Common myeloid progenitor, CD34-positive (primary cell): ENCODE data around the gene LIPE.

ENCODE experiments used
- CTCF ChIA-PET: fragments of 350-600 bp; sonication (Branson Sonifier 250); formaldehyde crosslinking; loops from one replicate; lab custom pipeline; 2021; ENCODE audit warnings: antibody characterized with exemption; lab: Charles Lee
- POLR2A ChIA-PET: fragments of 350-600 bp; sonication (Branson Sonifier 250); formaldehyde crosslinking; loops from one replicate; lab custom pipeline; 2021; ENCODE audit warnings: antibody characterized with exemption; lab: Charles Lee
- DNase-seq, 3 donors: peaks; one replicate each; pipeline versions ENCODE4 v3.0.0 to v3.0.0-alpha.2; 2013
- H3K27ac ChIP-seq, 2 experiments: 1 replicate in 1 of 2; 2 replicates in 1 of 2; pipeline ENCODE4 v1.7.0; 2013; ENCODE audit warnings: inconsistent platforms in 2 of 2, low read length in 2 of 2, mild to moderate bottlenecking in 2 of 2, low read depth in 1 of 2, moderate library complexity in 1 of 2; ENCODE audit not compliant: severe bottlenecking in 2 of 2, insufficient read depth in 1 of 2, poor library complexity in 1 of 2
- H3K27me3 ChIP-seq, 5 experiments: replicated peaks in 2 of 5; 1 replicate in 3 of 5; 2 replicates in 2 of 5; pipeline versions ENCODE4 v1.6.1 to v1.7.0; 2013; ENCODE audit warnings: low read length in 4 of 5, mild to moderate bottlenecking in 2 of 5, moderate library complexity in 2 of 5, inconsistent platforms in 1 of 5; ENCODE audit not compliant: insufficient read depth in 5 of 5, control insufficient read depth in 4 of 5
- H3K36me3 ChIP-seq, 4 experiments: 1 replicate in 2 of 4; 2 replicates in 2 of 4; pipeline versions ENCODE4 v1.6.1 to v1.7.0; 2013; ENCODE audit warnings: low read length in 3 of 4, control low read depth in 1 of 4, mild to moderate bottlenecking in 1 of 4; ENCODE audit not compliant: control insufficient read depth in 4 of 4, insufficient read depth in 4 of 4
- H3K4me1 ChIP-seq, 4 experiments: 1 replicate in 3 of 4; 2 replicates in 1 of 4; pipeline versions ENCODE4 v1.6.1 to v1.7.1; 2013; ENCODE audit warnings: low read length in 3 of 4, mild to moderate bottlenecking in 3 of 4, control low read depth in 1 of 4, inconsistent platforms in 1 of 4, moderate library complexity in 1 of 4; ENCODE audit not compliant: control insufficient read depth in 4 of 4, insufficient read depth in 4 of 4; ENCODE audit errors: control extremely low read depth in 1 of 4
- H3K4me3 ChIP-seq, 7 experiments: 1 replicate in 4 of 7; 2 replicates in 3 of 7; pipeline versions ENCODE4 v1.5.1 to v1.7.0; 2013; ENCODE audit warnings: mild to moderate bottlenecking in 7 of 7, low read length in 6 of 7, moderate library complexity in 6 of 7, inconsistent platforms in 2 of 7, low read depth in 2 of 7, control low read depth in 1 of 7; ENCODE audit not compliant: insufficient read depth in 4 of 7, control insufficient read depth in 1 of 7; ENCODE audit errors: extremely low read depth in 1 of 7
- H3K9me3 ChIP-seq, 5 experiments: 1 replicate in 4 of 5; 2 replicates in 1 of 5; pipeline versions ENCODE4 v1.6.1 to v1.7.1; 2013; ENCODE audit warnings: low read length in 4 of 5, mild to moderate bottlenecking in 2 of 5, inconsistent platforms in 1 of 5, low read depth in 1 of 5, moderate library complexity in 1 of 5; ENCODE audit not compliant: control insufficient read depth in 4 of 5, insufficient read depth in 2 of 5; ENCODE audit errors: control extremely low read depth in 1 of 5
- WGBS: methylation state at CpG from one replicate; pipeline ENCODE4 v1.1.5; 2013; ENCODE audit not compliant: insufficient coverage; 5-methylcytosine and 5-hydroxymethylcytosine counted together

Gene LIPE

DNA sequence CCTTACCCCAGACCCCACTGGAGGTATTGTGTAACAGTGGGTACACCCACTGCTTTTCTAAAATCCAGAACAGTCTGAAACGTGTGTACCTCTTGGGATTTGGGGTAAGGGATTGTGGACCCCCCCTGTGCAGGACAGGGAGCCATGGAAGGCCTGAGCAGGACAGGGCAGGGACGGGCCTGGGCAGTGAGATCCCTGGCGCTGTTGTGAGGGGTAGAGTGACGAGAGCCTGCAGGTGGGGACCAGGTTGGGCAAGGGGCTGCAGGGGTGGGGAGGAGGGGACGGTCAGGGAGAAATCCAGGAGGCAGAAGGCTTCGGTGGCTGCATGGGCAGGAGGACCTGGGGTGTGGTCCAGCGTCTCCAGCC is 65.7 kb downstream of the LIPE start:
- DNase-seq: no peak
- Histone ChIP-seq H3K36me3 (peaks cover 7 to 51% (median 30%) of the 10 kb centered on the region in 4 experiments), H3K4me3 (no peak overlapping the region), H3K9me3 (peaks cover 0 to 6% (median 2%) of the 10 kb centered on the region in 5 experiments), H3K27ac (no peak overlapping the region), H3K27me3 (no peaks in the 10 kb centered on the region), H3K4me1 (no peaks in the 10 kb centered on the region)
- 100% methylated on average over 5 of the region's 7 CpGs for WGBS
- ChIA-PET POLR2A (no interaction called here), CTCF (interaction anchor here (1.0 kb wide), 1 partner anchor 19 kb away, joined by 3 read pairs; no protein-coding TSS in a partner anchor)

DNA sequence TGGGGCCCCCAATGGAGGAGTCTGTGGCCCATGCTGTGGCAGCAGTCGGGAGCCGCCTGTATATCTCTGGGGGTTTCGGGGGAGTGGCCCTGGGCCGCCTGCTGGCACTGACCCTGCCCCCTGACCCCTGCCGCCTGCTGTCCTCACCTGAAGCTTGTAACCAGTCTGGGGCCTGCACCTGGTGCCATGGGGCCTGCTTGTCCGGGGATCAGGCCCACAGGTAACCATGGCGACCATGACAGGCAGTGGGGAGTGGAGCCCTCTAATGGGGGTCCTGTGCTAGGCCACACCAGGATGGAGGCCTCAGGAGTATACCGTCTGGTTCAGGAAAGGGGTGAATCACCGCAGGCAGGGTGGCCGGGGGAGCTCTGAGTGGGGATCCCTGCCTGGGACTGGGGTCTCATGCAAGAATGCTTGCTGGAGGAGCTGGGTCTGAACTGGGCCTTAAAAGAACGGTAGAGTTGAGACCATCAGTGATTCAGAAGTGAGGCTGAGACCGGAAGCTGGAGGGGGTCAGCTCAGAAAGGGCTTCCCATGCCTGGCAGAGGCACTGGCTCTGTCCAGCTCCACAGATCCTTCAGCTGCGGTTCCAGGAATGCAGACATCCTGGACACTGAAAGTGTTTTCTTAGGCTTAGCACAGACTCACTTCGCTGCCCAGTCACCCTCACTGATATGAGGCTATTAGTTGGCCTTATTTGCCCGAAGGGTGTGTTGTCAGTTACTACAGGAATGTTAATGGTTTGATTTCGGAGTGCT is 66.2 kb downstream of the LIPE start:
- Histone ChIP-seq H3K9me3 (peaks cover 0 to 6% (median 2%) of the 10 kb centered on the region in 5 experiments), H3K4me1 (no peaks in the 10 kb centered on the region), H3K36me3 (peaks cover 7 to 57% (median 35%) of the 10 kb centered on the region in 4 experiments), H3K27me3 (no peaks in the 10 kb centered on the region), H3K27ac (no peak overlapping the region), H3K4me3 (no peak overlapping the region)
- peak in 2 of 3 donors; percentile 13 to 19 for DNase-seq
- WGBS: 96% methylated on average over 16 of the region's 16 CpGs
- ChIA-PET CTCF (interaction anchor here (1.0 kb wide), 1 partner anchor 20 kb away, joined by 3 read pairs; no protein-coding TSS in a partner anchor), POLR2A (interaction anchor here (0.6 kb wide), 1 partner anchor 13 kb away, joined by 3 read pairs; no protein-coding TSS in a partner anchor)

DNA sequence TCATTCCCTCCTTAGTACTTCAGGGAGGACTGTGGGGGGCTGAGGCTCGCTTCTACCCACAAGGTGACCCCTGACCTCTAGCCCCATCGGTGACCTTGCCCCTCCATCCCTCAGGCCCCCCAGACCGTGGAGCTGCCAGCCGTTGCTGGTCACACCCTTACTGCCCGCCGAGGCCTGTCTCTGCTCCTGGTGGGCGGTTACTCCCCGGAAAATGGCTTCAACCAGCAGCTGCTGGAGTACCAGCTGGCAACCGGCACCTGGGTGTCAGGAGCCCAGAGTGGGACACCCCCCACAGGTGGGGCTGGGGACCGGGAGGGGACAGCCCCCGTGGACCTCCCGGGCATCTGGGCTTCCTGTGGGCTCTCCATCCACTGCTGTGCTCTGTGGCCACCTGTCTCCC is 69.9 kb downstream of the LIPE start:
- Histone ChIP-seq H3K4me3 (no peak overlapping the region), H3K27me3 (no peaks in the 10 kb centered on the region), H3K4me1 (no peaks in the 10 kb centered on the region), H3K36me3 (peaks cover 3 to 65% (median 41%) of the 10 kb centered on the region in 4 experiments), H3K9me3 (no peaks in the 10 kb centered on the region), H3K27ac (no peak overlapping the region)
- DNase-seq: no peak
- CTCF ChIA-PET: interaction anchor here (0.9 kb wide), 1 partner anchor 11 kb away, joined by 5 read pairs; no protein-coding TSS in a partner anchor
- POLR2A ChIA-PET: no interaction called here
- 96% methylated on average over 5 of the region's 12 CpGs for WGBS

DNA sequence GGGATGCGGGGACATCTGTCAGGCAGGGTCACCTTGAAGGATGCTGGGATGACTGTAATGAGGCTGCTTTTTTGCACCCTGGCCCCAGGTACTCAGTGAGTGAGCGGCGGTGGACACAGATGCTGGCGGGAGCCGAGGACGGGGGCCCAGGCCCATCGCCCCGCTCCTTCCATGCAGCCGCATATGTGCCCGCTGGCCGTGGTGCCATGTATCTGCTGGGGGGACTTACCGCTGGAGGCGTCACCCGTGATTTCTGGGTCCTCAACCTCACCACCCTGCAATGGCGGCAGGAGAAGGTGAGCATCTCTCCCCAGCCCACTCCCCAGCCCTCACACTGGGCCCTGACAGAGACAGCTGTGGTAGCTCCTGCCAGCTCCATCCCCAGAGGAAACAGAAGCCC is 70.5 kb downstream of the LIPE start:
- ChIA-PET POLR2A (no interaction called here), CTCF (no interaction called here)
- Histone ChIP-seq H3K4me3 (no peak overlapping the region), H3K36me3 (peaks cover 3 to 69% (median 39%) of the 10 kb centered on the region in 4 experiments), H3K27ac (no peak overlapping the region), H3K9me3 (no peaks in the 10 kb centered on the region), H3K4me1 (no peaks in the 10 kb centered on the region), H3K27me3 (no peaks in the 10 kb centered on the region)
- WGBS: 97% methylated on average over 15 of the region's 15 CpGs
- no peak for DNase-seq

DNA sequence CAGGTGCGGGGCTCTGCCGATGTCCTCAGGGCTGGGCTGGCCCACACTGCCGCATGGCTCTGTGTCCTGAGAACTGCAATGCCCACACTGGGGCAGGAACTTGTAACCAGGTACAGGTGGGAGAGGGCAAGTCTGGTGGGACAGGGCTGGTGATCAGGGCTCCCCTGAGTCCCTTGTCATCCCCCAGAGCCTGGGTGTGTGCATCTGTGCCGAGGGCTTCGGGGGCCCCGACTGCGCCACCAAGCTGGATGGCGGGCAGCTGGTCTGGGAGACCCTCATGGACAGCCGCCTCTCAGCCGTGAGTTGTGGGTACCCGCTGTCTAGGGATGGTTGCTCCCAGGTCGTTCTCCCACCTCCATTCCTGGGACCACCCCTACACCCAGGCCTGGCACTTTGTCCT is 71.3 kb downstream of the LIPE start:
- Histone ChIP-seq H3K27ac (no peak overlapping the region), H3K9me3 (no peaks in the 10 kb centered on the region), H3K27me3 (no peaks in the 10 kb centered on the region), H3K36me3 (peaks cover 3 to 69% (median 41%) of the 10 kb centered on the region in 4 experiments), H3K4me1 (no peaks in the 10 kb centered on the region), H3K4me3 (no peak overlapping the region)
- ChIA-PET POLR2A (no interaction called here), CTCF (no interaction called here)
- no peak for DNase-seq
- WGBS: 95% methylated on average over 11 of the region's 12 CpGs

DNA sequence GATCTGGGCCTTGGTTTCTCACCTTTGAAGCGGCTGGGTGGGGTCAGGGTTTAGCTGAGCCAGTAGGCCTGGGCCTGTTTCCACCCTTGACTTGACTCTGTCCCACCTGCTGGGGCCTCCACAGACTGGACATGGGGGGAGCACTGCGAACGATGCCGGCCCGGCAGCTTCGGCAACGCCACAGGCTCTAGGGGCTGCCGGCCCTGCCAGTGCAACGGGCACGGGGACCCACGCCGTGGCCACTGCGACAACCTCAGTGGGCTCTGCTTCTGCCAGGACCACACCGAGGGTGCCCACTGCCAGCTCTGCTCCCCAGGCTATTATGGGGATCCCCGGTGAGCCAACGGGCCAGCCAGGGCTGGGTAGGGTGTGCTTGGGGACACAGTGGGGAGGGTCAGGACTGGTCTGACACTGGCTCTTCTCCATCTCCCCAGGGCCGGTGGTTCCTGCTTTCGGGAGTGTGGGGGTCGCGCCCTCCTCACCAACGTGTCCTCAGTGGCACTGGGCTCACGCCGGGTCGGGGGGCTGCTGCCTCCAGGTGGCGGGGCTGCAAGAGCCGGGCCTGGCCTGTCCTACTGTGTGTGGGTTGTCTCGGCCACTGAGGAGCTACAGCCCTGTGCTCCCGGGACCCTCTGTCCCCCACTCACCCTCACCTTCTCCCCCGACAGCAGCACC is 73.7 kb downstream of the LIPE start:
- Histone ChIP-seq H3K27ac (no peak overlapping the region), H3K27me3 (no peaks in the 10 kb centered on the region), H3K9me3 (no peaks in the 10 kb centered on the region), H3K36me3 (peaks cover 6 to 64% (median 38%) of the 10 kb centered on the region in 4 experiments), H3K4me3 (no peak overlapping the region), H3K4me1 (no peaks in the 10 kb centered on the region)
- no peak for DNase-seq
- POLR2A ChIA-PET: no interaction called here
- over 99% methylated on average over 19 of the region's 29 CpGs for WGBS
- CTCF ChIA-PET: interaction anchor here (1.0 kb wide), 1 partner anchor 10 kb away, joined by 3 read pairs; no protein-coding TSS in a partner anchor
